GM21528 (cell line): Measurements from ENCODE around the gene SPOCK3.

Source experiments
- ATAC-seq: cut with Tn5 transposase; IDR thresholded peaks from one replicate; pipeline ENCODE4 v1.9.1; 2021; ENCODE audit warnings: mild to moderate bottlenecking, moderate library complexity; ENCODE audit not compliant: unreplicated experiment, low FRiP score

The SPOCK3 gene

DNA sequence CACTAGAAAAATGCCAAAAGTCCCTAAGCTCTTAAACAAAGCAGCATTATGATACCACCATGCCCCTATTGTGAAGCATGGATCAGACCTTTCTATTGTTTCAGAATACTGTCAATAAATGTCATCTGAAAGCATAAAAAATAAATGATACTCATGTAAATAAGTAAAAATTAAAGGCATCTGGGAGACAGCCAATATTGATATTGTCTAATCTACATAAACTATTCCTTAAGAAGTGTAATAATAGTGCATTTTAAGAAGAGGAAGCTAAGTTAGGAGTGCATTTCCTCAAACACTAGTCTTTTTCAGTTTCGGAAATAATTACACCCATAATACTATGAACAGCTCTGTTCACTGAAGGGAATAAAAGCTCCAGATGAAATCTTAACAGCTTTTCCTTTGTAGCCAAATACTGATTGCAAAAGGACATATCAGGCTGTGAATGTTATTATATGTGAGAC lies 181.6 kb downstream of the SPOCK3 start:
- ATAC-seq = no peak

- ATAC-seq = no peak
These were observed 185.0 kb downstream of the SPOCK3 start for GRCh38 chr4:167049257-167049656.

GRCh38 chr4:167041524-167041923 lies 192.8 kb downstream of the SPOCK3 start:
- no peak for ATAC-seq

DNA sequence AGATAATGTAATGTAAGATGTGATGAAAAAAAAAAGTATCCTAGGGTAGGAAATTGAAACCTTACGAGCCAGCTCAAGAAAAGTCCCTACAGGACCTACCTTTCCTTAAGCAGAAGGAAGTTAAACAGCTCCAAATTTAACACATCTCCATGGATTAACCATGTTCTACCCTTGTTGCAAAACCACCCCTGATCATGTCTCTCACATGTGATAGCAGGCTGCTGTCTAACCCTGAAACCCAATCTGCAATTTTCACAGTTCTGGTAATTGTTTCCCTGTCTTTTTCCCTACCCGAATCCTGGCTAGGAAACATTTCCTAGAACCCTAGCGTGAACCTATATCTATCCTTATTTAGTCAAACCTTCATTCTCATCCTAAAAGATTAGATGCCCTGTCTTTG lies 198.9 kb downstream of the SPOCK3 start:
- no peak for ATAC-seq

DNA sequence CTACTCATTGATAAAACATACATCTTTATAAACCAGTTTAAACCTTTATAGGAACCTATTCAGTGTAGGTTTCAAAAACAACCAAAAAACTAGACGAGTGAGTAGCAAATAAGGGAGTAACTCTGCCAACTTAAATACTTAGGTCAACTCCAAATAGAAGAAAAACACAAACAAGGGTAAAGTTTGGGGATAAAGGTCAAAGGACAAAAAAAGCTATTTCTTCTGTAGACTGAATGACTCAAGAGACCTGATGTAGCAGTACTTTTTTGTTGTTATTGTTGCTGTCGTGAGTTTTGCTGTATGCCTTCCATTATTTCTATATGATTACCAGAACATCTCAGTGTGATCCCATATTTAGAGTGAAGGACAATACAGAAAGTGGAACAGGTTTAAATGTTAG lies 199.3 kb downstream of the SPOCK3 start:
- no peak for ATAC-seq

DNA sequence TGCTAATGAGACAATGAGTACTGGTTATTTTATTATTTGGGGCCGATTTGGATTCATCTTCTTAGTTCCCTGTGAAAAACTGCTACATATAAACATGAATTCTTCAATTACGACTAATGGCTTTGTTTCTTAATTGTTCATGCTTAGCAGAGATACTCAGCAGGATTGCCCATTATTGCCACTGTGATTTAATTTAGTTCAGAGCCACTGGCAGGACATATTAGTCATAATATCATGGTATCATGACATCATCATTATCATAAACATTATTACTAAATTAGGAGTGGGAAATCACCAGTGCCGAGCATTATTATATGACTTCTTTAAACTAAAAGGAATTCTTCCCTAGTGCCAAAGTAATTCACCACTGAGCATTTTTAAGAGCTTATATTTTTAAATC lies 201.4 kb downstream of the SPOCK3 start:
- ATAC-seq = no peak

DNA sequence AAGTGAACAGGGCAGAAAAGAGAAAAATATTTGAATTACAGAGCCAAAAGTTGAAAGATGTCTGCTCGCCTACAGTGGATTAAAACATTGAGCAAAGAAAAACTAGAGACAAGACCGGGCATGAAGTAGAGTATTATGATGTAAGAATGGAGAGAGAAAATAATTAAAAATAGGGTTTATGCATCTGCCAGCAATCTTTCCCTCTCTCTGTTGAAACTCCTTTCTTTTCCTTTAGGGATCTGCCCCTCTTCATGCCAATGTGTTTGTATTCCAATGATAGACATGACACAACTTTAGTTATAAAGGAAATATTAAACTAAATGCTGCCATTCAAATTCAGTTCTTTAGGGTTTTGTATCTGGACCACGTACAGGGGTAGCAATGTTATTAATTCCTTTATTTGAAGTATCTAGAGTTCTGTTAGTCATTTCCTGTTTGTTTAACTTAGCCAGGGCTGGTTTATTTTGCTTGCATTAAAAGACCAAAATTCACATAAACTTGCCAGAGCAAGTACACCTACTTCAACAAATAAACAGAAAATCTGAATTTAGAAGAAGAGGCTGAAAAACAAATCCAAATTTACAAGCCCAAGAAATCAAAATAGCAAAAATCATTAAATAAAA lies 202.6 kb downstream of the SPOCK3 start:
- ATAC-seq = no peak

- no peak for ATAC-seq
These were observed 205.3 kb downstream of the SPOCK3 start for GRCh38 chr4:167028976-167029375.

- no peak for ATAC-seq
These were observed 208.6 kb downstream of the SPOCK3 start for GRCh38 chr4:167025670-167026069.

- ATAC-seq = no peak
These were observed 210.8 kb downstream of the SPOCK3 start for GRCh38 chr4:167023364-167023925.

DNA sequence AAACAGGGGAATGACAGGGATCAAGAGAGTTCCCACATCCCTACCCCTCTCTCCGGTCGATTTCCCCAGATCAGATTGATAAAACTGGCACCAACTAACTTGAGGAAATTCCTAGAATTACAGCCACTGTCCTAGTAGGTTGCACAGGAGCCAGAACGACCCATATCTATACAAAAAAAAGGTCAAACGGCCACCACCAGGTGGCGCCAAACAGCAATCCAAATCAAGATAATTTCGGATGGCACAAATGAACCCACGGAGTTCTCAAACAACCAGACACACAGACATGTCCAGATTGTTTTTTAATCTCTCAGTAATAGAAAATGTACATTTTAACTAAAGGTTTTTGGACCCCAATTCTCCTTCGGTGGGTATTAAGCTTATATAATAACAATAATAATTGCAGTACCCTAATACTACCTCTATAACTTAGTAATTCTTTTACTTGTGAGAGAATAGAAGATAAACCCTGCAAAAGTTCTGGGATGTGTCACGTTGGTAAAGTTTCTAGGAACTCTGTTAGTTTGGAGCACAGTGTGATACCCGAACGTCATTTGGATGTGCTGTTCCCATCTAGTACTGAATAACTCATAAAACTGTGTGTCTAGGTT lies 212.6 kb downstream of the SPOCK3 start:
- ATAC-seq = peak; percentile 83

GRCh38 chr4:167020410-167020809 lies 213.9 kb downstream of the SPOCK3 start:
- no peak for ATAC-seq

DNA sequence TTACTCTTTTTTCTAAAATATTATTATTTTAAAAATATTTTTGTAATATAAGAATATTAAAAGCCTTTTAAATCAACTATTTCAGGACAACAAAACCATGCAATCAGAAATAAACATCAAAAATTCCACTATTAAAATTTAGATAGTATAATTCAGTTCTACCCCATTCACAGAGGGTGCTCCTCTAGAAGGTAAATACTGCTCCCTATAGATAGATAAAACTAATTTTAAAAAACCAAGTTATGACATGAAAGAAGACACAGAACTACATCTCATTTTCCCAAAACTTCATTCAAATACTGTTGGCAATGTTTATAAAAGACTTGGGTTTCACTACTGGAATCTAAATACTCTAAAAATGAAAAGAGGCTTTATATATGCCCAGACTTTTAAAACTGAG lies 219.3 kb downstream of the SPOCK3 start:
- ATAC-seq = no peak

- ATAC-seq = no peak
These were observed 231.0 kb downstream of the SPOCK3 start for GRCh38 chr4:167003326-167003725.

GRCh38 chr4:167000141-167000852 lies 234.0 kb downstream of the SPOCK3 start:
- no peak for ATAC-seq

DNA sequence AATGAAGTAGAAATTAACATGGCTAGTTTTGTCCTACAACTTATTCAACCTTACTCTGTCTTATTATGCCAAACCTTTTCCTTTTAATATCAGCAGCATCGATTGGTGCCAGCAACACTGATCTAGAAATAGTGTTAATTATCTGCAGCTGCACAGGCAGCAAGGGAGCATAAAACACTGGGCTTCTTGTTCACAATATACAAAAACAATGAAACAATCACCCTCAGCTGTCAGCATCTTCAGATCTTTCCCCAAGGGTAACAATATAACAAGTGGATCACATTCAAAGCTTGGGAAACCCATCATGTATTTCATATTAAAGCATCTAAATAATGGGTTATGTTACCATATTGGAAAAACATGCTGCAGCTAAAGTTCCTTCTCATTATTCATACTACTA lies 238.1 kb downstream of the SPOCK3 start:
- ATAC-seq = no peak

DNA sequence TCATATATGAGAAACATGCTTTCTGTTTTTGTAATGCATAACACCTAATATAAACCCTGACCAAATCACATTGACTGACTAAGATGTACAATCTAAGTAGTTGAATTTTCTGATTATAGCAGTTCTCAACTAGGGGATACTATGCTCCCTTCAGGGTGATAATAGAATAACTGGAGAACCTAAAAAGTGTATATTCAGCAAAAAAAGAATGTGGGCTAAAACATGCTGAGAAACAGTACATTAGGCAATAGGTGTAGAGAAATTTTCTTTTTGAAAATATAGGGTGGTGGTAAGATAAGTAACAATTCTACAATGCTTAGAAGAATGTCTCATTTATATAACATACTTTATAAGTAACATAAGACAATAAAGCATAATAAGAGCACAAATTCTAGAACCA lies 239.6 kb downstream of the SPOCK3 start:
- no peak for ATAC-seq

DNA sequence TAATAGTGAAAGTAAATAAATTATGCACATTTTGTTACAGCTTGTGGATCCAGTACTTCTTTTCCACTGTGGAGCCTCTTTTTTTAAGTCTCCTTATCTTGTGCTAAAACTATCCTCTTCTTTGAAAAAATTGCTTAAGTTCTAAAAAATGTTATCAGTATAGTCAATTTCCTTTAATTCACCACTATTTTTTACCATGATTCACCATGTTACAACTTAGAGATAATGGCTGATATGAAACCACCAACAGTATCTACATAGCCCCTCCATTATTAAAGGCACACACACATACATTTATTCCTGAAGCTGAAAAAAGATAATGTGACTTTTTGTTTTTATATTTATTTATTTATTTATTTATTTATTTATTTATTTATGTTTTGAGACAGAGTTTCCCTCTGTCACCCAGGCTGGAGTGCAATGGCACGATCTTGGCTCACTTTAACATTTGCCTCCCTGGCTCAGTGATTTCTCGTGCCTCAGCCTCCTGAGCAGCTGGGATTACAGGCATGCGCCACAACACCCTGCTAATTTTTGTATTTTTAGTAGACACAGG lies 243.2 kb downstream of the SPOCK3 start:
- no peak for ATAC-seq

DNA sequence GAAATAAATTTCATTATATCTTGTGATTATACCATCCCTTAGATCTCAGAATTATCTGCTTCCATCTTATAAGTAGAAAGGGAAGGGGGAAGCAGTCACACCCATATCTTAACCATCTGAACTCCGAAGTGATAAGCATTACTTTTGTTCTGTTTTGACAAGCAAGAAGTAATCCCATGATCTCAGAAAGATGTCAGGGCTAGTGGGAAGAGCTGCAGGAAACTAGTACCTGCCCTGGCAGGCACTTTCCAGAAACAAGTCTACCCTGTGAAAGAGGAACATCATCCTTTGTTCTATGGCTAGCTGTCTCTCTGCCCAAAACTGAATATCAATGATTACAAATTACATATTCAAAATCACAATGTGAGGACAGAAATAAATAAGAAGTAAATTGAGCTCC lies 244.4 kb downstream of the SPOCK3 start:
- ATAC-seq = no peak

DNA sequence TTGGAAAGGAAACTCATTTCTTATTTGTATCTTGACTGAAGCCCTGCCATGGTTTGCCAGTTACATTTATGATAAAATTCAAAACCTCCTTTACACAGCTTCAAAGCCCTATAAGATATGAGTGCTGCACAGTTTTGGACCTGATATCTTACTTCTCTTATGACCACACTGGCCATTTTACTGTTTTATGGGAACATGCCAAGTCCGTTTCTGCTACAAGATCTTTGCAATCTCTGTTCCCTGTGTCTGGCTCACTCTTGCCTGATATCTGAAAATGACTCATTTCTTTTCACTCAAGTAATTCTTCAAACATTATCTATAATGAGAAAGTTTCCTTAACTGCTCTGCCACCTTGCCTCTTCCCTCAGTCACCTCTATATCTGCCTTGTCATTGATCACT lies 247.3 kb downstream of the SPOCK3 start:
- ATAC-seq = no peak

DNA sequence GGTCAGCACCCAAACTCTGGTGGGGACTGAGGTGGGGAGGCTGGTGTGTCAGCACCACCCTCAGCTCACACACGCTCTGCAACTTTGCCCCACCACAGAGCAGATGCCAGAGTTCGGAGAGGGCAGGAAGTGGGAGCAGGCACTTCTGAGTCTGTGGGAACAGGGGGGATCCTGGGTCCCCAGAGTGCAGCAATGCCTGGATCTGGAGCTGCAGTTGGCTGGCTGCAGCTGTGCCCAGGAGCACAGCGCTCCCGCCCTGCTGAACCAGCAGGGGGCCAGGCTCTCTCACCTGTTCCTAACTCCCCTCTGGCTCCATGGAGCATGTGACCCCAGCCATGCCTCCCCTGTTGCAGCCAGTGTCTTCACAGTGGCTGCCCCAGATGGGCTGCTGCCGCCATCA lies 252.4 kb downstream of the SPOCK3 start:
- no peak for ATAC-seq
